Erythroblast (primary cell): ENCODE measurements around the gene ANTXR2.

Source experiments
- GATA1 ChIP-seq: IDR thresholded peaks from 2 replicates; pipeline ENCODE4 v1.6.1; 2011; ENCODE audit warnings: low read depth, mild to moderate bottlenecking, control low read depth, low read length, moderate library complexity
- POLR2A ChIP-seq: IDR thresholded peaks from 2 replicates; pipeline ENCODE4 v1.6.1; 2011; ENCODE audit warnings: mild to moderate bottlenecking, low read length

- TF ChIP-seq POLR2A, result no peak
- TF ChIP-seq GATA1, result no peak
Observed at GRCh38 chr4:80094191-80094590, 21.2 kb upstream of the ANTXR2 start.
